SK-N-SH (cell line): ENCODE results near the gene CYP3A5. TPM values are rescaled to one million over a fixed set of nuclear protein-coding genes. Genes with fewer than 3 reads are reported as not detected.

ENCODE experiments used
- CTCF ChIA-PET: fragments of 300-600, 350-600 bp; formaldehyde crosslinking; extraction: SDS; loops from one replicate; lab custom pipeline; 2021; lab: Yijun Ruan, JAX
- POLR2A ChIA-PET: fragments of 350-600 bp; sonication (Branson Sonifier 250); formaldehyde crosslinking; extraction: SDS; loops from one replicate; lab custom pipeline; 2020; ENCODE audit warnings: antibody characterized with exemption, inconsistent platforms; lab: Yijun Ruan, JAX
- DNase-seq: peaks from one replicate; pipeline ENCODE4 v3.0.0; 2012
- H2AFZ ChIP-seq: fragments of 200-600 bp; sonication (generic); 2 replicates; pipeline ENCODE4 v1.8.1; 2016; ENCODE audit warnings: antibody characterized with exemption, mild to moderate bottlenecking, low read depth
- H3F3A ChIP-seq: fragments of 200-600 bp; sonication (generic); replicated peaks from 2 replicates; pipeline ENCODE3; 2016; ENCODE audit warnings: antibody characterized with exemption, mild to moderate bottlenecking; ENCODE audit not compliant: insufficient read depth
- H3K27ac ChIP-seq, 2 experiments: fragments of 200-500 bp in 1 of 2; fragments of 200-600 bp in 1 of 2; sonication (Bioruptor generic) in 1 of 2; sonication (generic), shearing (Covaris generic) in 1 of 2; 2 replicates each; pipeline versions ENCODE4 v1.5.1 to v1.6.1; 2014 to 2016; ENCODE audit warnings: low read depth in 2 of 2, inconsistent platforms in 1 of 2, low read length in 1 of 2, mild to moderate bottlenecking in 1 of 2, mixed read lengths in 1 of 2
- H3K27me3 ChIP-seq: fragments of 200-600 bp; sonication (generic), shearing (Covaris generic); 2 replicates; pipeline ENCODE4 v1.6.1; 2016; ENCODE audit warnings: mixed run types; ENCODE audit not compliant: insufficient read depth
- H3K36me3 ChIP-seq, 2 experiments: fragments of 200-500 bp in 1 of 2; fragments of 200-600 bp in 1 of 2; sonication (Bioruptor generic) in 1 of 2; sonication (generic) in 1 of 2; replicated peaks in 1 of 2; 2 replicates each; pipeline versions ENCODE3 to v1.5.1; 2014 to 2016; ENCODE audit warnings: low read length in 1 of 2, mild to moderate bottlenecking in 1 of 2; ENCODE audit not compliant: insufficient read depth in 2 of 2, control insufficient read depth in 1 of 2
- H3K4me1 ChIP-seq, 2 experiments: fragments of 200-500 bp in 1 of 2; fragments of 200-600 bp in 1 of 2; sonication (Bioruptor generic) in 1 of 2; sonication (generic), shearing (Covaris generic) in 1 of 2; 2 replicates each; pipeline versions ENCODE4 v1.5.1 to v1.6.1; 2014 to 2016; ENCODE audit warnings: low read depth in 1 of 2, low read length in 1 of 2, mixed run types in 1 of 2; ENCODE audit not compliant: insufficient read depth in 2 of 2, control insufficient read depth in 1 of 2
- H3K4me2 ChIP-seq: fragments of 200-600 bp; sonication (generic), shearing (Covaris generic); 2 replicates; pipeline ENCODE4 v1.6.1; 2017; ENCODE audit warnings: mixed run types
- H3K4me3 ChIP-seq, 2 experiments: fragments of 200-500 bp in 1 of 2; fragments of 200-600 bp in 1 of 2; sonication (Bioruptor generic) in 1 of 2; sonication (generic), shearing (Covaris generic) in 1 of 2; 2 replicates each; pipeline versions ENCODE4 v1.5.1 to v1.8.1; 2014 to 2016; ENCODE audit warnings: low read depth in 2 of 2, inconsistent platforms in 1 of 2, low read length in 1 of 2, mild to moderate bottlenecking in 1 of 2, mixed read lengths in 1 of 2, moderate library complexity in 1 of 2
- H3K79me2 ChIP-seq: fragments of 200-600 bp; sonication (generic); 2 replicates; pipeline ENCODE4 v1.8.1; 2017; ENCODE audit warnings: mild to moderate bottlenecking; ENCODE audit not compliant: insufficient read depth
- H3K9ac ChIP-seq: fragments of 200-600 bp; sonication (generic); 2 replicates; pipeline ENCODE4 v1.6.1; 2017; ENCODE audit warnings: mixed run types
- H3K9me2 ChIP-seq: fragments of 200-600 bp; sonication (generic); 2 replicates; pipeline ENCODE4 v1.6.1; 2017; ENCODE audit warnings: mixed run types
- H3K9me3 ChIP-seq: fragments of 200-600 bp; sonication (generic); 2 replicates; pipeline ENCODE4 v1.6.1; 2017; ENCODE audit warnings: mixed run types, mild to moderate bottlenecking, moderate library complexity
- H4K20me1 ChIP-seq: fragments of 200-600 bp; sonication (generic); 2 replicates; pipeline ENCODE4 v1.6.1; 2017; ENCODE audit warnings: mild to moderate bottlenecking, mixed run types; ENCODE audit not compliant: insufficient read depth
- ELF1 ChIP-seq: IDR thresholded peaks from 2 replicates; pipeline ENCODE4 v1.4.0; 2012
- FOXM1 ChIP-seq: IDR thresholded peaks from 2 replicates; pipeline ENCODE4 v1.4.0; 2012; ENCODE audit warnings: low read depth, mild to moderate bottlenecking
- GABPA ChIP-seq: IDR thresholded peaks from 2 replicates; pipeline ENCODE4 v1.4.0; 2012; ENCODE audit warnings: low read depth, mild to moderate bottlenecking
- MEF2A ChIP-seq: IDR thresholded peaks from 2 replicates; pipeline ENCODE4 v1.4.0; 2012; ENCODE audit warnings: low read depth, borderline replicate concordance
- POLR2AphosphoS5 ChIP-seq: IDR thresholded peaks from 2 replicates; pipeline ENCODE4 v1.6.1; 2012; ENCODE audit warnings: low read depth, low read length
- RAD21 ChIP-seq: IDR thresholded peaks from 2 replicates; pipeline ENCODE4 v1.6.1; 2012; ENCODE audit warnings: mild to moderate bottlenecking, low read length
- RCOR1 ChIP-seq: fragments of 150-350 bp; IDR thresholded peaks from 2 replicates; pipeline ENCODE4 v1.6.1; 2017; ENCODE audit warnings: antibody characterized with exemption, low read length
- RXRA ChIP-seq: IDR thresholded peaks from 2 replicates; pipeline ENCODE4 v1.4.0; 2012; ENCODE audit warnings: low read depth, mild to moderate bottlenecking, borderline replicate concordance
- SIN3A ChIP-seq: IDR thresholded peaks from 2 replicates; pipeline ENCODE4 v1.6.1; 2012; ENCODE audit warnings: low read depth, mild to moderate bottlenecking, low read length, moderate library complexity, borderline replicate concordance
- TCF12 ChIP-seq: IDR thresholded peaks from 2 replicates; pipeline ENCODE4 v1.4.0; 2012
- TEAD4 ChIP-seq: IDR thresholded peaks from 2 replicates; pipeline ENCODE4 v1.4.0; 2012; ENCODE audit warnings: mild to moderate bottlenecking, borderline replicate concordance; ENCODE audit not compliant: insufficient read depth
- YY1 ChIP-seq: IDR thresholded peaks from 2 replicates; pipeline ENCODE4 v1.4.0; 2012; ENCODE audit warnings: low read depth, mild to moderate bottlenecking
- WGBS: methylation state at CpG from one replicate; pipeline ENCODE4 v1.1.6; 2017; ENCODE audit warnings: low lambda C conversion rate; 5-methylcytosine and 5-hydroxymethylcytosine counted together
- polyA plus RNA-seq, 3 experiments: library from polyadenylated mRNA; depleted of rRNA; stranded (reverse); fragments of >200 nt; gene quantifications; 2 replicates each; pipeline ENCODE4 v1.2.3, GENCODE V29; 2012
- TF ChIP-seq, protein P1 (sequence below): IDR thresholded peaks from 2 replicates; pipeline ENCODE4 v1.6.1; 2012; ENCODE audit warnings: mild to moderate bottlenecking, low read depth, low read length, moderate library complexity
- TF ChIP-seq, protein P2 (sequence below): fragments of 150-350 bp; IDR thresholded peaks from 2 replicates; pipeline ENCODE4 v1.6.1; 2017; ENCODE audit warnings: antibody characterized with exemption, low read length, low read depth, borderline replicate concordance
- TF ChIP-seq, protein P3 (sequence below): IDR thresholded peaks from 2 replicates; pipeline ENCODE4; 2012
- TF ChIP-seq, protein P4 (sequence below): IDR thresholded peaks from 2 replicates; pipeline ENCODE4 v1.4.0; 2012; ENCODE audit warnings: low read depth, borderline replicate concordance
- TF ChIP-seq, protein P5 (sequence below): fragments of 150-350 bp; IDR thresholded peaks from 2 replicates; pipeline ENCODE4 v1.6.1; 2016; ENCODE audit warnings: mild to moderate bottlenecking, low read depth, low read length

CYP3A5 gene
- polyA plus RNA-seq, 1 of the 3 experiments (the other 2 are of a cell fraction) = 0.25 TPM

DNA sequence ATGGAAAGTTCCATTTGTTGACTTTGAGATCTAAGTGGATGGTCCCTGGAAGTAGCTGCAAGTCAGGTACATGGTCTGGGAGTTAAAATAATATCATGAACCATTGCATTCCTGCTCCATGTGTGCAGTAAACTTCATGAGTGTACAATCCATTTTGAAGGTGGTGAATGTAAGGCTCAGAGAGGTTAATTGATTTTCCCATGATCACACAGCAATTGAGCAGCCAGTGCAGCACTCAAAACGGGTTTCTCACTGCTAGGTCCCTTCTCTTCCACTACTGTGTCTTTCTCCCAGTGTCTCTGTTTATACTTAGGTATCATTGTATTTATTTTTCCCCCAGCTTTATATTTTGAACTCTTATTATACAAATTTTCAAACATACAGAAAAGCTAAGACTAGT is 53.1 kb downstream of the CYP3A5 start:
- no peaks in the 10 kb centered on the region for H3K27me3 ChIP-seq
- TF ChIP-seq POLR2AphosphoS5 = no peak
- TF ChIP-seq, protein P1, sequence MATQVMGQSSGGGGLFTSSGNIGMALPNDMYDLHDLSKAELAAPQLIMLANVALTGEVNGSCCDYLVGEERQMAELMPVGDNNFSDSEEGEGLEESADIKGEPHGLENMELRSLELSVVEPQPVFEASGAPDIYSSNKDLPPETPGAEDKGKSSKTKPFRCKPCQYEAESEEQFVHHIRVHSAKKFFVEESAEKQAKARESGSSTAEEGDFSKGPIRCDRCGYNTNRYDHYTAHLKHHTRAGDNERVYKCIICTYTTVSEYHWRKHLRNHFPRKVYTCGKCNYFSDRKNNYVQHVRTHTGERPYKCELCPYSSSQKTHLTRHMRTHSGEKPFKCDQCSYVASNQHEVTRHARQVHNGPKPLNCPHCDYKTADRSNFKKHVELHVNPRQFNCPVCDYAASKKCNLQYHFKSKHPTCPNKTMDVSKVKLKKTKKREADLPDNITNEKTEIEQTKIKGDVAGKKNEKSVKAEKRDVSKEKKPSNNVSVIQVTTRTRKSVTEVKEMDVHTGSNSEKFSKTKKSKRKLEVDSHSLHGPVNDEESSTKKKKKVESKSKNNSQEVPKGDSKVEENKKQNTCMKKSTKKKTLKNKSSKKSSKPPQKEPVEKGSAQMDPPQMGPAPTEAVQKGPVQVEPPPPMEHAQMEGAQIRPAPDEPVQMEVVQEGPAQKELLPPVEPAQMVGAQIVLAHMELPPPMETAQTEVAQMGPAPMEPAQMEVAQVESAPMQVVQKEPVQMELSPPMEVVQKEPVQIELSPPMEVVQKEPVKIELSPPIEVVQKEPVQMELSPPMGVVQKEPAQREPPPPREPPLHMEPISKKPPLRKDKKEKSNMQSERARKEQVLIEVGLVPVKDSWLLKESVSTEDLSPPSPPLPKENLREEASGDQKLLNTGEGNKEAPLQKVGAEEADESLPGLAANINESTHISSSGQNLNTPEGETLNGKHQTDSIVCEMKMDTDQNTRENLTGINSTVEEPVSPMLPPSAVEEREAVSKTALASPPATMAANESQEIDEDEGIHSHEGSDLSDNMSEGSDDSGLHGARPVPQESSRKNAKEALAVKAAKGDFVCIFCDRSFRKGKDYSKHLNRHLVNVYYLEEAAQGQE = no peak
- no peak for TF ChIP-seq TCF12
- no peak for TF ChIP-seq MEF2A
- no peak for TF ChIP-seq TEAD4
- no peak for TF ChIP-seq YY1
- TF ChIP-seq, protein P2, sequence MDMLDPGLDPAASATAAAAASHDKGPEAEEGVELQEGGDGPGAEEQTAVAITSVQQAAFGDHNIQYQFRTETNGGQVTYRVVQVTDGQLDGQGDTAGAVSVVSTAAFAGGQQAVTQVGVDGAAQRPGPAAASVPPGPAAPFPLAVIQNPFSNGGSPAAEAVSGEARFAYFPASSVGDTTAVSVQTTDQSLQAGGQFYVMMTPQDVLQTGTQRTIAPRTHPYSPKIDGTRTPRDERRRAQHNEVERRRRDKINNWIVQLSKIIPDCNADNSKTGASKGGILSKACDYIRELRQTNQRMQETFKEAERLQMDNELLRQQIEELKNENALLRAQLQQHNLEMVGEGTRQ = no peak
- TF ChIP-seq, protein P3, sequence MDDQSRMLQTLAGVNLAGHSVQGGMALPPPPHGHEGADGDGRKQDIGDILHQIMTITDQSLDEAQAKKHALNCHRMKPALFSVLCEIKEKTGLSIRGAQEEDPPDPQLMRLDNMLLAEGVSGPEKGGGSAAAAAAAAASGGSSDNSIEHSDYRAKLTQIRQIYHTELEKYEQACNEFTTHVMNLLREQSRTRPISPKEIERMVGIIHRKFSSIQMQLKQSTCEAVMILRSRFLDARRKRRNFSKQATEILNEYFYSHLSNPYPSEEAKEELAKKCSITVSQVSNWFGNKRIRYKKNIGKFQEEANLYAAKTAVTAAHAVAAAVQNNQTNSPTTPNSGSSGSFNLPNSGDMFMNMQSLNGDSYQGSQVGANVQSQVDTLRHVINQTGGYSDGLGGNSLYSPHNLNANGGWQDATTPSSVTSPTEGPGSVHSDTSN = no peak
- TF ChIP-seq RCOR1 = no peak
- no peak for TF ChIP-seq FOXM1
- no peak for TF ChIP-seq RAD21
- TF ChIP-seq, protein P4, sequence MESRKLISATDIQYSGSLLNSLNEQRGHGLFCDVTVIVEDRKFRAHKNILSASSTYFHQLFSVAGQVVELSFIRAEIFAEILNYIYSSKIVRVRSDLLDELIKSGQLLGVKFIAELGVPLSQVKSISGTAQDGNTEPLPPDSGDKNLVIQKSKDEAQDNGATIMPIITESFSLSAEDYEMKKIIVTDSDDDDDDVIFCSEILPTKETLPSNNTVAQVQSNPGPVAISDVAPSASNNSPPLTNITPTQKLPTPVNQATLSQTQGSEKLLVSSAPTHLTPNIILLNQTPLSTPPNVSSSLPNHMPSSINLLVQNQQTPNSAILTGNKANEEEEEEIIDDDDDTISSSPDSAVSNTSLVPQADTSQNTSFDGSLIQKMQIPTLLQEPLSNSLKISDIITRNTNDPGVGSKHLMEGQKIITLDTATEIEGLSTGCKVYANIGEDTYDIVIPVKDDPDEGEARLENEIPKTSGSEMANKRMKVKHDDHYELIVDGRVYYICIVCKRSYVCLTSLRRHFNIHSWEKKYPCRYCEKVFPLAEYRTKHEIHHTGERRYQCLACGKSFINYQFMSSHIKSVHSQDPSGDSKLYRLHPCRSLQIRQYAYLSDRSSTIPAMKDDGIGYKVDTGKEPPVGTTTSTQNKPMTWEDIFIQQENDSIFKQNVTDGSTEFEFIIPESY = no peak
- no peak for TF ChIP-seq ELF1
- no peak for TF ChIP-seq GABPA
- TF ChIP-seq RXRA = no peak
- TF ChIP-seq, protein P5, sequence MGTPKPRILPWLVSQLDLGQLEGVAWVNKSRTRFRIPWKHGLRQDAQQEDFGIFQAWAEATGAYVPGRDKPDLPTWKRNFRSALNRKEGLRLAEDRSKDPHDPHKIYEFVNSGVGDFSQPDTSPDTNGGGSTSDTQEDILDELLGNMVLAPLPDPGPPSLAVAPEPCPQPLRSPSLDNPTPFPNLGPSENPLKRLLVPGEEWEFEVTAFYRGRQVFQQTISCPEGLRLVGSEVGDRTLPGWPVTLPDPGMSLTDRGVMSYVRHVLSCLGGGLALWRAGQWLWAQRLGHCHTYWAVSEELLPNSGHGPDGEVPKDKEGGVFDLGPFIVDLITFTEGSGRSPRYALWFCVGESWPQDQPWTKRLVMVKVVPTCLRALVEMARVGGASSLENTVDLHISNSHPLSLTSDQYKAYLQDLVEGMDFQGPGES = no peak
- no peak for TF ChIP-seq SIN3A
- TF ChIP-seq, all 33 proteins: peak for 0
- H3F3A ChIP-seq = peaks cover 12% of the 10 kb centered on the region
- POLR2A ChIA-PET = interaction anchor here (0.5 kb wide), 1 partner anchor 92 kb away, joined by 3 read pairs; no protein-coding TSS in a partner anchor
- H3K9ac ChIP-seq = no peak overlapping the region
- H3K79me2 ChIP-seq = peaks cover 9% of the 10 kb centered on the region; the same call in 1 of the 2 replicates
- H3K27ac ChIP-seq = no peak overlapping the region
- H3K4me3 ChIP-seq = no peak overlapping the region
- DNase-seq = no peak
- no peaks in the 10 kb centered on the region for H4K20me1 ChIP-seq
- WGBS = 48% methylated on average over 1 of the region's 1 CpG
- H2AFZ ChIP-seq = no peak overlapping the region
- no peaks in the 10 kb centered on the region for H3K9me3 ChIP-seq
- no peaks in the 10 kb centered on the region for H3K4me1 ChIP-seq
- peaks cover 71 to 96% of the 10 kb centered on the region in 2 experiments for H3K36me3 ChIP-seq
- no peak overlapping the region for H3K4me2 ChIP-seq
- CTCF ChIA-PET = interaction anchor here (1.0 kb wide), 2 partner anchors 10 to 11 kb away, joined by 4 to 6 read pairs; partner anchors contain the start of gene ZSCAN25
- H3K9me2 ChIP-seq = no peaks in the 10 kb centered on the region
